Measurements from ENCODE around the gene GAS2L1.

GAS2L1 gene

GRCh38 chr22:29310065-29310862 is 3.8 kb downstream of the GAS2L1 start:
- DNase-seq: no peak

- DNase-seq: peak; percentile 28
These were observed 4.5 kb downstream of the GAS2L1 start for GRCh38 chr22:29310863-29311339.

GRCh38 chr22:29311464-29312217 is 5.2 kb downstream of the GAS2L1 start:
- DNase-seq: no peak

GRCh38 chr22:29312218-29313125 is 6.0 kb downstream of the GAS2L1 start:
- DNase-seq: no peak

GRCh38 chr22:29313126-29313575 is 6.7 kb downstream of the GAS2L1 start:
- DNase-seq: no peak

- DNase-seq: no peak
These were observed 7.4 kb downstream of the GAS2L1 start for GRCh38 chr22:29313576-29314466.

- DNase-seq: no peak
These were observed 8.3 kb downstream of the GAS2L1 start for GRCh38 chr22:29314537-29315285.

- no peak for DNase-seq
These were observed 9.1 kb downstream of the GAS2L1 start, which contains the start of gene RASL10A for GRCh38 chr22:29315286-29316140. Gene RASL10A, minus strand, starts transcription at chr22:29315697. Its CDS starts 451 bp downstream, at chr22:29315246.

GRCh38 chr22:29316141-29316828 is 9.8 kb downstream of the GAS2L1 start:
- DNase-seq: no peak

GRCh38 chr22:29317827-29318454 is 11.5 kb downstream of the GAS2L1 start:
- DNase-seq: no peak

- DNase-seq: no peak
These were observed 12.6 kb downstream of the GAS2L1 start for GRCh38 chr22:29319072-29319471.

GRCh38 chr22:29320546-29320945 is 14.1 kb downstream of the GAS2L1 start:
- no peak for DNase-seq

- no peak for DNase-seq
These were observed 17.2 kb downstream of the GAS2L1 start for GRCh38 chr22:29323641-29324040.

GRCh38 chr22:29325356-29325755 is 18.9 kb downstream of the GAS2L1 start:
- DNase-seq: no peak

- no peak for DNase-seq
These were observed 19.4 kb downstream of the GAS2L1 start for GRCh38 chr22:29325785-29326315.

- no peak for DNase-seq
These were observed 20.0 kb downstream of the GAS2L1 start for GRCh38 chr22:29326481-29326880.

GRCh38 chr22:29327089-29327764 is 20.8 kb downstream of the GAS2L1 start:
- DNase-seq: no peak

GRCh38 chr22:29328055-29328454 is 21.6 kb downstream of the GAS2L1 start:
- DNase-seq: no peak

Data from GDM1 (cell line).